SU-DHL-6 (cell line): ENCODE measurements around the gene GUCY1A2.

Experiments used
- H2AFZ ChIP-seq: fragments of 200-600 bp; sonication (generic); 2 replicates; pipeline ENCODE4 v1.6.1; 2014; ENCODE audit warnings: low read depth, mild to moderate bottlenecking, moderate library complexity, mixed read lengths, antibody characterized with exemption, low read length; ENCODE audit not compliant: severe bottlenecking
- H3F3A ChIP-seq: fragments of 200-600 bp; shearing (Covaris generic); 2 replicates; pipeline ENCODE4 v1.6.0; 2016; ENCODE audit warnings: antibody characterized with exemption, mild to moderate bottlenecking; ENCODE audit not compliant: insufficient read depth
- H3K27ac ChIP-seq: fragments of 200-600 bp; sonication (generic); 2 replicates; pipeline ENCODE4 v1.5.1; 2016; ENCODE audit warnings: low read depth, mild to moderate bottlenecking, low read length, moderate library complexity, mixed read lengths
- H3K27me3 ChIP-seq: fragments of 200-600 bp; sonication (generic), shearing (Covaris generic); 2 replicates; pipeline ENCODE4 v1.6.0; 2014; ENCODE audit warnings: mild to moderate bottlenecking, low read length
- H3K36me3 ChIP-seq: fragments of 200-600 bp; sonication (generic); 2 replicates; pipeline ENCODE4 v1.6.1; 2014; ENCODE audit warnings: mild to moderate bottlenecking, low read length, mixed read lengths
- H3K4me2 ChIP-seq: fragments of 300-600, 200-600 bp; shearing (Covaris generic), sonication (generic); 2 replicates; pipeline ENCODE4 v1.6.0; 2014; ENCODE audit warnings: low read length, low read depth, mild to moderate bottlenecking; ENCODE audit not compliant: poor library complexity, severe bottlenecking
- H3K4me3 ChIP-seq: fragments of 200-600 bp; sonication (generic); 2 replicates; pipeline ENCODE4 v1.5.1; 2014; ENCODE audit warnings: antibody characterized with exemption, low read length, mild to moderate bottlenecking, mixed read lengths; ENCODE audit not compliant: insufficient read depth, poor library complexity, severe bottlenecking
- H3K79me2 ChIP-seq: fragments of 200-600 bp; sonication (generic); 2 replicates; pipeline ENCODE4 v1.6.1; 2014; ENCODE audit warnings: mild to moderate bottlenecking, low read length, moderate library complexity; ENCODE audit not compliant: insufficient read depth
- H3K9ac ChIP-seq: fragments of 200-600 bp; sonication (generic); 2 replicates; pipeline ENCODE4 v1.7.0; 2014; ENCODE audit warnings: mild to moderate bottlenecking, low read length
- H3K9me2 ChIP-seq: fragments of 200-600 bp; sonication (generic); replicated peaks from 2 replicates; pipeline ENCODE4 v1.6.1; 2014; ENCODE audit warnings: low read length; ENCODE audit not compliant: insufficient read depth
- H3K9me3 ChIP-seq: fragments of 200-600 bp; sonication (generic); 2 replicates; pipeline ENCODE4 v1.6.1; 2014; ENCODE audit warnings: low read length, mixed read lengths; ENCODE audit not compliant: insufficient read depth
- H4K20me1 ChIP-seq: fragments of 200-600 bp; sonication (generic); 2 replicates; pipeline ENCODE4 v1.6.1; 2014; ENCODE audit warnings: low read depth, mild to moderate bottlenecking, antibody characterized with exemption, low read length, moderate library complexity, mixed read lengths
- CTCF ChIP-seq: fragments of 200-600 bp; sonication (generic); IDR thresholded peaks from one replicate; pipeline ENCODE4 v1.5.1; 2017; ENCODE audit warnings: antibody characterized with exemption, mild to moderate bottlenecking, low read length, moderate library complexity; ENCODE audit not compliant: insufficient read depth, poor library complexity, severe bottlenecking
- EZH2phosphoT487 ChIP-seq: fragments of 200-600 bp; sonication (generic), shearing (Covaris generic); conservative IDR thresholded peaks from 2 replicates; pipeline ENCODE4 v1.6.1; 2018; ENCODE audit warnings: mild to moderate bottlenecking, antibody characterized with exemption, low read length, moderate library complexity, mixed read lengths

The GUCY1A2 gene

GRCh38 chr11:106694501-106694900 is 323.8 kb downstream of the GUCY1A2 start:
- H3K4me3 ChIP-seq: no peak overlapping the region

GRCh38 chr11:106691807-106692365 is 326.4 kb downstream of the GUCY1A2 start:
- H3F3A ChIP-seq: no peaks in the 10 kb centered on the region
- TF ChIP-seq CTCF (no peak), EZH2phosphoT487 (no peak)
- H3K9ac ChIP-seq: no peak overlapping the region
- no peak overlapping the region for H3K27ac ChIP-seq
- no peak overlapping the region for H3K4me2 ChIP-seq
- H3K27me3 ChIP-seq: no peaks in the 10 kb centered on the region
- H3K79me2 ChIP-seq: no peaks in the 10 kb centered on the region
- H3K36me3 ChIP-seq: no peaks in the 10 kb centered on the region
- H3K4me3 ChIP-seq: no peak overlapping the region
- no peaks in the 10 kb centered on the region for H3K9me3 ChIP-seq
- no peaks in the 10 kb centered on the region for H4K20me1 ChIP-seq
- no peak overlapping the region for H2AFZ ChIP-seq
- H3K9me2 ChIP-seq: no peaks in the 10 kb centered on the region

More at GRCh38 chr11:106694501-106694900, 323.8 kb downstream of the GUCY1A2 start:
- Histone ChIP-seq H3K79me2 (no peaks in the 10 kb centered on the region), H3K4me2 (no peak overlapping the region), H2AFZ (no peak overlapping the region), H3K9me3 (no peaks in the 10 kb centered on the region), H3K27ac (no peak overlapping the region), H3K36me3 (no peaks in the 10 kb centered on the region), H3F3A (no peaks in the 10 kb centered on the region), H3K9ac (no peak overlapping the region), H4K20me1 (no peaks in the 10 kb centered on the region), H3K27me3 (no peaks in the 10 kb centered on the region), H3K9me2 (no peaks in the 10 kb centered on the region)
- no peak for TF ChIP-seq EZH2phosphoT487
- no peak for TF ChIP-seq CTCF

GRCh38 chr11:106690923-106691322 is 327.4 kb downstream of the GUCY1A2 start:
- Histone ChIP-seq H3K27me3 (no peaks in the 10 kb centered on the region), H3K79me2 (no peaks in the 10 kb centered on the region), H2AFZ (no peak overlapping the region), H4K20me1 (no peaks in the 10 kb centered on the region), H3K4me2 (no peak overlapping the region), H3K9me3 (no peaks in the 10 kb centered on the region), H3K9ac (no peak overlapping the region), H3K9me2 (no peaks in the 10 kb centered on the region), H3F3A (no peaks in the 10 kb centered on the region), H3K27ac (no peak overlapping the region), H3K4me3 (no peak overlapping the region), H3K36me3 (no peaks in the 10 kb centered on the region)
- no peak for TF ChIP-seq CTCF
- no peak for TF ChIP-seq EZH2phosphoT487
